Cardiac muscle cell (in vitro differentiated cells and primary cell): ENCODE data around the gene SFPQ. TPM values are rescaled to one million over a fixed set of nuclear protein-coding genes. Genes with fewer than 3 reads are reported as not detected.

Experiments used
- DNase-seq, 2 donors: peaks; one replicate each; pipeline versions ENCODE4 v3.0.0 to v3.0.0-alpha.2; 2010 to 2017; ENCODE audit warnings: low read depth in 1 of 2, low spot score in 1 of 2
- H3K27ac ChIP-seq: fragments of 200-600 bp; sonication (generic); 2 replicates; pipeline ENCODE4 v1.5.1; 2016
- H3K27me3 ChIP-seq: fragments of 200-600 bp; sonication (generic); 2 replicates; pipeline ENCODE4 v1.6.0; 2016; ENCODE audit warnings: control low read depth
- H3K36me3 ChIP-seq: fragments of 200-600 bp; sonication (generic); 2 replicates; pipeline ENCODE4 v1.5.1; 2016; ENCODE audit warnings: control low read depth
- H3K4me1 ChIP-seq: fragments of 200-600 bp; sonication (generic); 2 replicates; pipeline ENCODE4 v1.8.1; 2017; ENCODE audit warnings: low read depth, mild to moderate bottlenecking, mixed run types
- H3K4me3 ChIP-seq: fragments of 200-600 bp; sonication (generic); 2 replicates; pipeline ENCODE4 v1.5.1; 2016; ENCODE audit warnings: mild to moderate bottlenecking
- H3K9me3 ChIP-seq: fragments of 200-600 bp; sonication (generic); 2 replicates; pipeline ENCODE4 v1.5.1; 2017; ENCODE audit warnings: low read depth, mild to moderate bottlenecking, control low read depth
- CTCF ChIP-seq: IDR thresholded peaks from 2 replicates; pipeline ENCODE4 v1.5.1; 2012; ENCODE audit warnings: low read depth, mild to moderate bottlenecking, low read length
- polyA plus RNA-seq: library from polyadenylated mRNA; unstranded; fragments of >200 nt; fragmentation: Nextera tagmentation; extraction: Ambion mirVana; gene quantifications from 2 replicates; pipeline ENCODE4 v1.2.1, GENCODE V29; 2016
- total RNA-seq: library from RNA; depleted of rRNA; stranded (reverse); fragments of >200 nt; gene quantifications from 2 replicates; pipeline ENCODE4 v1.2.3, GENCODE V29; 2016

Gene SFPQ
- total and polyA plus RNA-seq, 2 experiments from 2014 or later: 193 to 281 TPM

GRCh38 chr1:35191429-35192055, 1.4 kb downstream of the SFPQ start:
- peak overlapping the region; percentile 95 for H3K27ac ChIP-seq
- H3K9me3 ChIP-seq: no peaks in the 10 kb centered on the region
- no peaks in the 10 kb centered on the region for H3K27me3 ChIP-seq
- H3K4me3 ChIP-seq: peak overlapping the region; percentile 99
- no peak for DNase-seq
- TF ChIP-seq CTCF: no peak
- H3K36me3 ChIP-seq: peaks cover 50% of the 10 kb centered on the region
- peaks cover 14% of the 10 kb centered on the region for H3K4me1 ChIP-seq

- H3K9me3 ChIP-seq: no peaks in the 10 kb centered on the region
- TF ChIP-seq CTCF: no peak
- no peak overlapping the region for H3K27ac ChIP-seq
- DNase-seq: no peak
- peaks cover 14% of the 10 kb centered on the region for H3K4me1 ChIP-seq
- peaks cover 58% of the 10 kb centered on the region for H3K36me3 ChIP-seq
- no peaks in the 10 kb centered on the region for H3K27me3 ChIP-seq
- peak overlapping the region; percentile 99 for H3K4me3 ChIP-seq
Observed at GRCh38 chr1:35190784-35191183, 2.2 kb downstream of the SFPQ start.

GRCh38 chr1:35188578-35189392, 4.2 kb downstream of the SFPQ start:
- Histone ChIP-seq H3K36me3 (peaks cover 77% of the 10 kb centered on the region), H3K27ac (no peak overlapping the region), H3K9me3 (no peaks in the 10 kb centered on the region), H3K4me3 (no peak overlapping the region), H3K4me1 (peaks cover 14% of the 10 kb centered on the region), H3K27me3 (no peaks in the 10 kb centered on the region)
- DNase-seq: no peak
- TF ChIP-seq CTCF: no peak

- no peak for DNase-seq
- Histone ChIP-seq H3K27ac (no peak overlapping the region), H3K4me1 (peaks cover 14% of the 10 kb centered on the region), H3K27me3 (no peaks in the 10 kb centered on the region), H3K4me3 (no peak overlapping the region), H3K36me3 (peaks cover 85% of the 10 kb centered on the region), H3K9me3 (no peaks in the 10 kb centered on the region)
- no peak for TF ChIP-seq CTCF
Observed at GRCh38 chr1:35187816-35188342, 5.1 kb downstream of the SFPQ start.

GRCh38 chr1:35186239-35186638, 6.7 kb downstream of the SFPQ start:
- peaks cover 98% of the 10 kb centered on the region for H3K36me3 ChIP-seq
- H3K9me3 ChIP-seq: no peaks in the 10 kb centered on the region
- H3K4me1 ChIP-seq: peaks cover 14% of the 10 kb centered on the region
- no peak for TF ChIP-seq CTCF
- no peak for DNase-seq
- no peaks in the 10 kb centered on the region for H3K27me3 ChIP-seq
- no peak overlapping the region for H3K27ac ChIP-seq
- no peak overlapping the region for H3K4me3 ChIP-seq
